Measurements from ENCODE around the gene KDSR.

Gene KDSR

DNA sequence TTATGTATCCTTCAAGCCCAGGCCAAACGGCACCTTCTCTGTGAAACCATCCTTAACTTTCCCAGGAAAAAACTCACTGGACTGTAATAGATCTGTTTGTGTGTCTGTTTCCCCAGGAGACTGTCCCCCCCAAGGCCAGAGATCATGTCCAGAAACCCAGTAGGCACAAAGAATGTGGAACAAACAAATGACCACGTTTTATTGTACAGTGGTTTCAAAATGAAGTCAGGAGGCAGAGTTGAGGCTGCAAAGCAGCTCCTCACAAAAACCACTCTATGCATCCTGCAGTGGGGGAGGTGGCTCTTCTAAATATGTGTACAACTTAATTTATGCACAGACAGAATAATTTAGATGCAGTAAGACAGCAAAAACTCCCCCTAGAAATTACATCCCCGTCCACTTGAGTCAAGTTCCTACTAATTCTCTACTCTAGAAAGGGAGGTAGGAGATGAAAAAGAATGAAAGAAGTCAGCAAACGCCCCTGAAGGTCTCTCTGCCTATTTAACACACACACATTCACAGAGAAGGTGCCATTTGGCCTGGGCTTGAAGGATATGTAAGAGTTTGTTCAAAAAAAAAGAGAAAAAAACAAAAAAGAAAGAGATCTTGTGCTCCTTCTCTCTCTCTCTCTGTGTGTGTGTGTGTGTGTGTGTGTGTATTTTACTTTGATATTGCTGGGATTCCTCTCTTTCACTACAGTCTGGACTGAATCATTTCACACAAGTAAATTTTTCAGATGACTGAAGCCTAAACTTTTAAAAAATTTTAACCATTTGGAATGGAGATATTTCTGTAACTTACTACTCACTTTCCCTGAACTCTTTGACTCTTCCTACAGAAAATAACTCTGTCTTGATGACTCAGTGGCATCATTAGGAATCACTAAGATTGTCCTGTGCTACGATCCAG is 66.9 kb downstream of the KDSR start:
- H3K4me3 ChIP-seq (ENCODE audit: low read depth, low read length): no peak overlapping the region
- TF ChIP-seq, protein P1, sequence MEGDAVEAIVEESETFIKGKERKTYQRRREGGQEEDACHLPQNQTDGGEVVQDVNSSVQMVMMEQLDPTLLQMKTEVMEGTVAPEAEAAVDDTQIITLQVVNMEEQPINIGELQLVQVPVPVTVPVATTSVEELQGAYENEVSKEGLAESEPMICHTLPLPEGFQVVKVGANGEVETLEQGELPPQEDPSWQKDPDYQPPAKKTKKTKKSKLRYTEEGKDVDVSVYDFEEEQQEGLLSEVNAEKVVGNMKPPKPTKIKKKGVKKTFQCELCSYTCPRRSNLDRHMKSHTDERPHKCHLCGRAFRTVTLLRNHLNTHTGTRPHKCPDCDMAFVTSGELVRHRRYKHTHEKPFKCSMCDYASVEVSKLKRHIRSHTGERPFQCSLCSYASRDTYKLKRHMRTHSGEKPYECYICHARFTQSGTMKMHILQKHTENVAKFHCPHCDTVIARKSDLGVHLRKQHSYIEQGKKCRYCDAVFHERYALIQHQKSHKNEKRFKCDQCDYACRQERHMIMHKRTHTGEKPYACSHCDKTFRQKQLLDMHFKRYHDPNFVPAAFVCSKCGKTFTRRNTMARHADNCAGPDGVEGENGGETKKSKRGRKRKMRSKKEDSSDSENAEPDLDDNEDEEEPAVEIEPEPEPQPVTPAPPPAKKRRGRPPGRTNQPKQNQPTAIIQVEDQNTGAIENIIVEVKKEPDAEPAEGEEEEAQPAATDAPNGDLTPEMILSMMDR (IDR thresholded peaks at IDR 0.05; ENCODE audit: borderline replicate concordance, insufficient read depth, low read depth, low read length): no peak

DNA sequence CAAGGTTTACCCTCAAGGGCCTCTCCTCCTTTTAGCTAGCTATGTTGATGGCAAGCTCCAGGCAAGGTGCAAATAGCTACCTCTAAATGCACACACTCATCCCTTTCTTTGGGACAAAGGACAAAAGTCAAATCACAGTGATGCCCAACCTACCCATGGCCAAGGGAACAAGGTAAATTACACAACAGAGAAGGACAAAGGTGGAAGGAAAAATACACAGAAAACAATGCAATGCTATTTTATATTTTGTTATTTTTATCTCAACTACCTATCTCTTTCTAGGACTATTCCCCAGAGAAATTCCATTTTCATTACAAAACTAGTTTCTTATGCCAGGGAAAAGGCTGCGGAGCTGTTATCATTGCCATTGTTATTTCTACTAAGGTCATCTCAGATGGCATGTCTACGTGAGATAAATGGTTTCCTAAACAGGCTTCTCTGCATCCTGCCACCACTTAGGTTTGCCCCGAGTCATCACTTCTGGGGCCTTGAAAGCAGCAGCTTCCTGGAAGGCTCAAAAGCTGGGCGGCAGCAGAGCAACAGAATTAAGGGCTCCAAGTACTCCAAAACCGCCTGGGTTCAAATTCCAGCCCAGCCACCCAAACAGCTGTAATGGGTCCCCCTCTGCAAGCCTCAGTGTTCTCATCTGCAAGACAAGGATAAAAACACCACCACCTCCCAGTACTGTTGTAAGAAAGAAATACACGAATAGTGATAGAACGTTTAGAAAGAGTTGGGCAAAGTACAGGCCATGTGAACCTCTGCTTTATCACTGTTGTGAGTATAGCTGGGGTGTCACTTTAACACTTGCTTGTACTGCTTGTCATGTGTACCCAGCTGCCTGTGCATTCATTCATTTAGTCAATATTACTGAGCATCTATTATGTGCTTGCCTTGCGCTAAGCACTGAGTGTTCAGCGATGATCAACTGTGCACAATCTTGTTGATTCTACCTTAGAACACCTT is 68.3 kb downstream of the KDSR start:
- TF ChIP-seq, protein P1 (IDR thresholded peaks at IDR 0.05; ENCODE audit: borderline replicate concordance, insufficient read depth, low read depth, low read length): no peak
- H3K4me3 ChIP-seq (ENCODE audit: low read depth, low read length): no peak overlapping the region

- TF ChIP-seq, protein P1 (IDR thresholded peaks at IDR 0.05; ENCODE audit: borderline replicate concordance, insufficient read depth, low read depth, low read length): no peak
- H3K4me3 ChIP-seq (ENCODE audit: low read depth, low read length): no peak overlapping the region
Measured at GRCh38 chr18:63297687-63298399, 69.2 kb downstream of the KDSR start.

GRCh38 chr18:63293935-63294334 is 73.1 kb downstream of the KDSR start:
- TF ChIP-seq, protein P1 (IDR thresholded peaks at IDR 0.05; ENCODE audit: borderline replicate concordance, insufficient read depth, low read depth, low read length): no peak
- H3K4me3 ChIP-seq (ENCODE audit: low read depth, low read length): no peak overlapping the region

- no peak overlapping the region for H3K4me3 ChIP-seq (ENCODE audit: low read depth, low read length)
- TF ChIP-seq, protein P1 (IDR thresholded peaks at IDR 0.05; ENCODE audit: borderline replicate concordance, insufficient read depth, low read depth, low read length): no peak
Measured at GRCh38 chr18:63292831-63293683, 73.9 kb downstream of the KDSR start.

DNA sequence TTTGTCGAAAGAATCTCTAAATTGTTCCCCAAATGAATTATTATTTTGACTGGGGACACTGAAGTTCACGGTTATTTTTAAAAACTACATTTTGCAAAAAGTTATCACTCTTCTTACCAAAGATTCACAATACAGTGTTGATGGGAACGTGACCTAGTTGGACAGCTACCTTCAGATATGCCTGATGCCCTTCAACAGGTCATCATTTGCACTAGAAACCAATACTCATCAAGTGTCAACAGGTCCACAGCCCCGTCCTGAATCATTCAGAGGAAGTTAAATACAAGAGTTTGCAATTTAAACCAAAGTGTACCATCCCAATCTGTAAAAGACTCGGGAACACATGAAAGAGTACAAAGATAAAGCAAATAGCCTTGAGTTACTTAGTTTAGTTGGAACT is 75.7 kb downstream of the KDSR start:
- TF ChIP-seq, protein P1 (IDR thresholded peaks at IDR 0.05; ENCODE audit: borderline replicate concordance, insufficient read depth, low read depth, low read length): no peak
- no peak overlapping the region for H3K4me3 ChIP-seq (ENCODE audit: low read depth, low read length)

Data from GM12875 (cell line).